ENCODE data around the gene EVPL.
"Not testable (repeated sequence)": the region's sequence is repeated elsewhere in the genome, so short reads cannot be mapped to it uniquely, and the experiment has no call there.

The EVPL gene

GRCh38 chr17:75969044-75969443, 58.1 kb downstream of the EVPL start:
- DNase-seq (ENCODE audit: low spot score); FAIRE-seq: not testable (repeated sequence)

- FAIRE-seq (no peak), DNase-seq (ENCODE audit: low spot score) (no peak)
These were observed 61.6 kb downstream of the EVPL start for GRCh38 chr17:75965468-75965867.

- DNase-seq (ENCODE audit: low spot score), result no peak
These were observed 67.1 kb downstream of the EVPL start for GRCh38 chr17:75959839-75960511.

GRCh38 chr17:75959051-75959838, 67.9 kb downstream of the EVPL start:
- DNase-seq (ENCODE audit: low spot score) (no peak), FAIRE-seq (no peak)

More at GRCh38 chr17:75959839-75960511, 67.1 kb downstream of the EVPL start:
- peak; percentile 59 for FAIRE-seq

Data from urothelium cell line (cell line).